Fibroblast of lung (primary cell): Measurements from ENCODE around the gene WSCD2. TPM values are rescaled to one million over a fixed set of nuclear protein-coding genes. Genes with fewer than 3 reads are reported as not detected.

Experiments used
- DNase-seq, 2 donors: peaks; one replicate each; pipeline versions ENCODE4 v3.0.0 to v3.0.0-alpha.2; 2010; ENCODE audit warnings: low read depth in 2 of 2
- H2AFZ ChIP-seq: 2 replicates; pipeline ENCODE4 v1.5.1; 2012; ENCODE audit warnings: low read length, control low read depth, inconsistent platforms
- H3K27ac ChIP-seq: 2 replicates; pipeline ENCODE4 v1.5.1; 2011; ENCODE audit warnings: low read length, control low read depth; ENCODE audit not compliant: insufficient read depth
- H3K27me3 ChIP-seq: 2 replicates; pipeline ENCODE4 v1.5.1; 2011; ENCODE audit warnings: mild to moderate bottlenecking, low read length; ENCODE audit not compliant: control insufficient read depth, insufficient read depth
- H3K36me3 ChIP-seq: 2 replicates; pipeline ENCODE4 v1.5.1; 2011; ENCODE audit warnings: low read length; ENCODE audit not compliant: control insufficient read depth, insufficient read depth
- H3K4me1 ChIP-seq: 2 replicates; pipeline ENCODE4 v1.5.1; 2011; ENCODE audit warnings: low read length; ENCODE audit not compliant: control insufficient read depth, insufficient read depth; ENCODE audit errors: extremely low read depth
- H3K4me2 ChIP-seq: 2 replicates; pipeline ENCODE4 v1.5.1; 2011; ENCODE audit warnings: low read length, control low read depth; ENCODE audit not compliant: insufficient read depth; ENCODE audit errors: extremely low read depth
- H3K4me3 ChIP-seq, 4 experiments: fragments of 200-600 bp in 1 of 4; sonication (generic) in 1 of 4; replicated peaks in 1 of 4; 2 replicates each; pipeline ENCODE4 v1.5.1; 2011 to 2016; ENCODE audit warnings: low read length in 4 of 4, low read depth in 3 of 4, mild to moderate bottlenecking in 3 of 4, control low read depth in 2 of 4, inconsistent platforms in 1 of 4, mixed read lengths in 1 of 4; ENCODE audit not compliant: insufficient read depth in 1 of 4; ENCODE audit errors: control extremely low read depth in 1 of 4
- H3K79me2 ChIP-seq: 2 replicates; pipeline ENCODE4 v1.5.1; 2012; ENCODE audit warnings: mild to moderate bottlenecking, low read length, inconsistent platforms; ENCODE audit not compliant: control insufficient read depth, insufficient read depth
- H3K9ac ChIP-seq: 2 replicates; pipeline ENCODE4 v1.5.1; 2011; ENCODE audit warnings: mild to moderate bottlenecking, low read length, control low read depth; ENCODE audit not compliant: insufficient read depth
- H3K9me3 ChIP-seq: 2 replicates; pipeline ENCODE4 v1.5.1; 2012; ENCODE audit warnings: low read depth, low read length; ENCODE audit not compliant: control insufficient read depth, insufficient read depth
- H4K20me1 ChIP-seq: 2 replicates; pipeline ENCODE4 v1.5.1; 2011; ENCODE audit warnings: low read length; ENCODE audit not compliant: control insufficient read depth, insufficient read depth; ENCODE audit errors: extremely low read depth
- CTCF ChIP-seq, 2 donors: IDR thresholded peaks in 1 of 2; conservative IDR thresholded peaks in 1 of 2; 1 replicate in 1 of 2; 2 replicates in 1 of 2; pipeline ENCODE4 v1.5.1; 2011 to 2012; ENCODE audit warnings: low read length in 2 of 2, control low read depth in 1 of 2, inconsistent platforms in 1 of 2, low read depth in 1 of 2, mild to moderate bottlenecking in 1 of 2
- EZH2 ChIP-seq: IDR thresholded peaks from 2 replicates; pipeline ENCODE4 v1.5.1; 2012; ENCODE audit warnings: low read length, control low read depth, mild to moderate bottlenecking; ENCODE audit errors: missing control alignments
- polyA plus RNA-seq, 2 donors: library from polyadenylated mRNA; depleted of rRNA in 1 of 2; stranded (reverse) in 1 of 2; unstranded in 1 of 2; fragments of >200 nt; gene quantifications; 2 replicates each; pipeline ENCODE4 v1.2.1, GENCODE V29; 2011 to 2012; ENCODE audit warnings: missing spikeins in 1 of 2
- total RNA-seq: library from RNA; depleted of rRNA; stranded (reverse); fragments of >200 nt; gene quantifications from 2 replicates; pipeline ENCODE4 v1.2.1, GENCODE V29; 2014

The WSCD2 gene
- total and polyA plus RNA-seq, 2 donors (not counting 1 experiment from before 2014, with no cell fraction given): not detected

GRCh38 chr12:108162207-108162606, 33.1 kb downstream of the WSCD2 start:
- H3K9me3 ChIP-seq: no peaks in the 10 kb centered on the region
- no peaks in the 10 kb centered on the region for H3K27me3 ChIP-seq
- H3K4me1 ChIP-seq: no peaks in the 10 kb centered on the region
- no peaks in the 10 kb centered on the region for H3K36me3 ChIP-seq
- no peak overlapping the region for H3K4me3 ChIP-seq
- H3K27ac ChIP-seq: no peak overlapping the region
- DNase-seq: no peak
- TF ChIP-seq CTCF (conservative IDR thresholded peaks at IDR 0.05 in 1 of 2, IDR thresholded peaks at IDR 0.05 in 1 of 2; ENCODE audit: low read depth in 1 of 2, low read length in 2 of 2) (no peak), EZH2 (no peak)
- H2AFZ ChIP-seq: no peak overlapping the region
- H3K79me2 ChIP-seq: no peaks in the 10 kb centered on the region
- no peak overlapping the region for H3K9ac ChIP-seq
- no peaks in the 10 kb centered on the region for H4K20me1 ChIP-seq
- no peak overlapping the region for H3K4me2 ChIP-seq

- TF ChIP-seq EZH2: no peak
- no peak for TF ChIP-seq CTCF (conservative IDR thresholded peaks at IDR 0.05 in 1 of 2, IDR thresholded peaks at IDR 0.05 in 1 of 2; ENCODE audit: low read depth in 1 of 2, low read length in 2 of 2)
- no peaks in the 10 kb centered on the region for H4K20me1 ChIP-seq
- no peak overlapping the region for H3K9ac ChIP-seq
- DNase-seq: no peak
- no peaks in the 10 kb centered on the region for H3K27me3 ChIP-seq
- H3K27ac ChIP-seq: no peak overlapping the region
- H3K4me1 ChIP-seq: no peaks in the 10 kb centered on the region
- no peak overlapping the region for H2AFZ ChIP-seq
- H3K4me3 ChIP-seq: no peak overlapping the region
- no peak overlapping the region for H3K4me2 ChIP-seq
- no peaks in the 10 kb centered on the region for H3K9me3 ChIP-seq
- H3K36me3 ChIP-seq: no peaks in the 10 kb centered on the region
- no peaks in the 10 kb centered on the region for H3K79me2 ChIP-seq
Observed at GRCh38 chr12:108166505-108166904, 37.4 kb downstream of the WSCD2 start.

GRCh38 chr12:108167974-108168373, 38.9 kb downstream of the WSCD2 start:
- Histone ChIP-seq H3K4me1 (no peaks in the 10 kb centered on the region), H3K4me2 (no peak overlapping the region), H2AFZ (no peak overlapping the region), H3K27me3 (no peaks in the 10 kb centered on the region), H3K36me3 (no peaks in the 10 kb centered on the region), H3K9me3 (no peaks in the 10 kb centered on the region), H3K27ac (no peak overlapping the region), H3K9ac (no peak overlapping the region), H4K20me1 (no peaks in the 10 kb centered on the region), H3K4me3 (no peak overlapping the region), H3K79me2 (no peaks in the 10 kb centered on the region)
- no peak for DNase-seq
- TF ChIP-seq CTCF (conservative IDR thresholded peaks at IDR 0.05 in 1 of 2, IDR thresholded peaks at IDR 0.05 in 1 of 2; ENCODE audit: low read depth in 1 of 2, low read length in 2 of 2) (no peak), EZH2 (no peak)
